Brain microvascular endothelial cell (primary cell): ENCODE results near the gene UMOD.

Source experiments
- DNase-seq: peaks from one replicate; pipeline ENCODE4 v3.0.0-alpha.2; 2020
- H3K27ac ChIP-seq: fragments of 250-450 bp; sonication (Bioruptor Pico); 2 replicates; pipeline ENCODE4 v1.5.1; 2020; ENCODE audit warnings: mild to moderate bottlenecking, moderate library complexity
- H3K27me3 ChIP-seq: fragments of 250-450 bp; sonication (Bioruptor Pico); replicated peaks from 2 replicates; pipeline ENCODE4 v1.5.1; 2020; ENCODE audit warnings: mild to moderate bottlenecking
- H3K36me3 ChIP-seq: fragments of 250-450 bp; sonication (Bioruptor Pico); replicated peaks from 2 replicates; pipeline ENCODE4 v1.5.1; 2020; ENCODE audit warnings: mild to moderate bottlenecking
- H3K4me3 ChIP-seq: 2 replicates; pipeline ENCODE4 v1.5.1; 2011; ENCODE audit warnings: low read depth, mild to moderate bottlenecking, control low read depth, low read length, moderate library complexity
- in situ Hi-C: cut with HindIII; loops from 2 replicates; pipeline ENCODE4 v1.10.0; 2017; ENCODE audit warnings: low sequenced_read_pairs, low pct_ligation_motif_present
- TF ChIP-seq, protein P1 (sequence below): IDR thresholded peaks from 2 replicates; pipeline ENCODE4 v1.5.1; 2011; ENCODE audit warnings: low read depth, mild to moderate bottlenecking, moderate library complexity, low read length, control low read depth, inconsistent platforms; ENCODE audit errors: missing control alignments

The UMOD gene

GRCh38 chr16:20303012-20303411, 49.5 kb downstream of the UMOD start:
- Histone ChIP-seq H3K4me3 (no peak overlapping the region), H3K27ac (no peak overlapping the region), H3K27me3 (no peaks in the 10 kb centered on the region), H3K36me3 (no peaks in the 10 kb centered on the region)
- no peak for DNase-seq
- TF ChIP-seq, protein P1, sequence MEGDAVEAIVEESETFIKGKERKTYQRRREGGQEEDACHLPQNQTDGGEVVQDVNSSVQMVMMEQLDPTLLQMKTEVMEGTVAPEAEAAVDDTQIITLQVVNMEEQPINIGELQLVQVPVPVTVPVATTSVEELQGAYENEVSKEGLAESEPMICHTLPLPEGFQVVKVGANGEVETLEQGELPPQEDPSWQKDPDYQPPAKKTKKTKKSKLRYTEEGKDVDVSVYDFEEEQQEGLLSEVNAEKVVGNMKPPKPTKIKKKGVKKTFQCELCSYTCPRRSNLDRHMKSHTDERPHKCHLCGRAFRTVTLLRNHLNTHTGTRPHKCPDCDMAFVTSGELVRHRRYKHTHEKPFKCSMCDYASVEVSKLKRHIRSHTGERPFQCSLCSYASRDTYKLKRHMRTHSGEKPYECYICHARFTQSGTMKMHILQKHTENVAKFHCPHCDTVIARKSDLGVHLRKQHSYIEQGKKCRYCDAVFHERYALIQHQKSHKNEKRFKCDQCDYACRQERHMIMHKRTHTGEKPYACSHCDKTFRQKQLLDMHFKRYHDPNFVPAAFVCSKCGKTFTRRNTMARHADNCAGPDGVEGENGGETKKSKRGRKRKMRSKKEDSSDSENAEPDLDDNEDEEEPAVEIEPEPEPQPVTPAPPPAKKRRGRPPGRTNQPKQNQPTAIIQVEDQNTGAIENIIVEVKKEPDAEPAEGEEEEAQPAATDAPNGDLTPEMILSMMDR: no peak
- in situ Hi-C loops: no loop called here

DNA sequence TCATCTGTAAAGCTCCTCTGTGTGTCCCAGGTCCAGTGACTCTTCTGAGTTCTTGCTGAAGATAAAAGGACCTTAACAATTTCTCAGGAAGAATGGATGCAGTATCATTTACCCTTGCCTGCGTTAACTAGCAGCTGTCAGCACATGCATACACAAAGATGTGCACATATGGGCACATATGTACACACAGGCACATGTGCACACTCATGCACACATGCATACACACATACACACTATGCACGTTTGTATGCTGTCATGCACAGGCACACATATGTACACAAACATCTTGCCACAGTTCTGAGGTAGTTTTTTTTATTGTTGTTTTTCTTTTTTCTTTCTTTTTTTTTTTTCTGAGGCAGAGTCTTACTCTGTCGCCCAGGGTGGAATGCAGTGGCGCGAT, 50.1 kb downstream of the UMOD start:
- TF ChIP-seq, protein P1: no peak
- Histone ChIP-seq H3K36me3 (no peaks in the 10 kb centered on the region), H3K27me3 (no peaks in the 10 kb centered on the region), H3K27ac (no peak overlapping the region), H3K4me3 (no peak overlapping the region)
- in situ Hi-C loops: no loop called here
- DNase-seq: no peak

GRCh38 chr16:20301840-20302239, 50.7 kb downstream of the UMOD start:
- DNase-seq: no peak
- H3K27ac ChIP-seq: no peak overlapping the region
- no peak overlapping the region for H3K4me3 ChIP-seq
- H3K27me3 ChIP-seq: no peaks in the 10 kb centered on the region
- TF ChIP-seq, protein P1: no peak
- H3K36me3 ChIP-seq: no peaks in the 10 kb centered on the region
- in situ Hi-C loops: no loop called here

GRCh38 chr16:20300312-20301097, 52.0 kb downstream of the UMOD start:
- in situ Hi-C loops: no loop called here
- TF ChIP-seq, protein P1: peak; percentile 74
- Histone ChIP-seq H3K27ac (no peak overlapping the region), H3K27me3 (no peaks in the 10 kb centered on the region), H3K4me3 (no peak overlapping the region), H3K36me3 (no peaks in the 10 kb centered on the region)
- peak; percentile 34 for DNase-seq

GRCh38 chr16:20298452-20298851, 54.1 kb downstream of the UMOD start:
- no peaks in the 10 kb centered on the region for H3K36me3 ChIP-seq
- H3K27ac ChIP-seq: no peak overlapping the region
- DNase-seq: no peak
- H3K27me3 ChIP-seq: no peaks in the 10 kb centered on the region
- TF ChIP-seq, protein P1: no peak
- in situ Hi-C loops: no loop called here
- H3K4me3 ChIP-seq: no peak overlapping the region
